ENCODE data around the gene TXNIP. TPM values are rescaled to one million over a fixed set of nuclear protein-coding genes. Genes with fewer than 3 reads are reported as not detected.

Gene TXNIP
- total and polyA plus RNA-seq, 8 donors, result 105 to 491 (median 255) TPM

GRCh38 chr1:145957443-145958319, 38.7 kb downstream of the TXNIP start, which contains the start of gene LIX1L:
LIX1L (minus strand) TSS chr1:145958017; CDS start chr1:145957927, 90 bp downstream.
- no peak for FAIRE-seq
- ATAC-seq, result peak; percentile 89 to 93 (median 92)
- Histone ChIP-seq H3K9me3 (no peaks in the 10 kb centered on the region), H3K27ac (peak within 1 kb of the TSS; percentile 27 to 89 (median 80)), H3K27me3 (no peaks in the 10 kb centered on the region), H3K36me3 (no peaks in the 10 kb centered on the region), H3K4me1 (peaks cover 7 to 35% (median 24%) of the 10 kb centered on the region in 3 donors), H3K4me3 (peak within 1 kb of the TSS; percentile 43 to 93 (median 78))
- peak; percentile 91 to 98 (median 96) for DNase-seq
- intact Hi-C loops (cut with DNase I), result no loop called here
- TF ChIP-seq CTCF (IDR thresholded peaks at IDR 0.05), result no peak
- 0 to 1% methylated on average over 60 of the region's 60 CpGs for WGBS, 2 donors

DNA sequence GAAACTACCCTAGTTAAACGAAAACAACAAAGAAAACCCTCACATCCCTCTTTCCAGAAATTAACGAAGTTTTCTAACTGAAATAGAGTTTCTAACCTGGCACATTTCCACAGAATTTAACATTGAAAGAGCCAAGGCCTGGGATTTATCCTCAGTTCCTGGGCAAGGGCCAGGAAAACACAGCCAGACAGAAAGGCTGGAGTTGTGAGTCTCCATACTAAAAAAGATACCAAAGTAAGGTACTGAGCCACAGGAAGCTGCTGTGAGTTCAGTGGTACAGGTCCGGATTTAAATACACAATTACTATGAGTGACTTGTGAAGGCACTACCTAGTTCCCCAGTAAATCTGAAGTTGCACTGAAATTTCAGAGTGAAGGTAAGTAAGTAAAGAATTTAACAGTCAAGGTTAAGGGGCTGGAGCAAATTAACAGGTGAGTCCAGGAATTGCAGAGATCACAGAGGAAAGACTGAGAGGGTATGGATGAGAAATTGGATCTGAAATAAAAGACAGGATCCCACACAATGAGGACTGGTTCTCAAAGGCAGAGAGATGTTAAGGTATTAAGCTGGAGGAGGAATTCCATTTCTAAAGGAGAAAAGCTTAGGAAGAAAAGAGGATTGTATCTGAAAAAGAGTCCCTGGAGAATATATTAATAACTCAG, 39.5 kb downstream of the TXNIP start:
- H3K9me3 ChIP-seq, result no peaks in the 10 kb centered on the region
- FAIRE-seq (no peak), ATAC-seq (no peak), DNase-seq (no peak)
- H3K27ac ChIP-seq, result peak overlapping the region in 3 of 4 donors; percentile 27 to 89 (median 84)
- peaks cover 7 to 35% (median 22%) of the 10 kb centered on the region in 3 donors for H3K4me1 ChIP-seq
- intact Hi-C loops (cut with DNase I), result no loop called here
- peak overlapping the region; percentile 43 to 93 (median 78) for H3K4me3 ChIP-seq
- WGBS, 2 donors, result 9 to 15% methylated on average over 3 of the region's 3 CpGs
- no peaks in the 10 kb centered on the region for H3K27me3 ChIP-seq
- no peaks in the 10 kb centered on the region for H3K36me3 ChIP-seq
- no peak for TF ChIP-seq CTCF (IDR thresholded peaks at IDR 0.05)

DNA sequence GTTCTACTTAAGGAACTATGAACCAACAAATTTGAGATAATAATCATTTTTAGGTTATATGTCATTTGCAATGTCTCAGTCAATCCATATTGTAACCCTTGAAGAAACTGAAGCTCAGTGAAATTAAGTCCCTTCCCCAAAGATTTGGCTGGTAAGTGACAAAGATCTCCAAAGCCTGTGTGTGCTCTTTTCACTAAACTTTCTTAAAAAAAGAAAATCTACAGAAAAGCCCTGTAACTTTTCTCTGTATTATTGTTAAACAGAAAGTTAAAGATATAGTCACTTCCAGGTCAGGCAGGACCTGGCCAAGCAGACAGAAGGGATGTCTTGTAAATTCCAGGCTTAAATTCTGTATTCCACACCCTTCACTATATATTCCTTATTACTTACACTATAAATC, 40.0 kb downstream of the TXNIP start:
- ATAC-seq (no peak), FAIRE-seq (no peak), DNase-seq (no peak)
- peaks cover 2 to 30% (median 16%) of the 10 kb centered on the region in 3 donors for H3K4me1 ChIP-seq
- TF ChIP-seq CTCF (IDR thresholded peaks at IDR 0.05), result no peak
- intact Hi-C loops (cut with DNase I), result no loop called here
- peak overlapping the region in 1 of 4 donors; percentile 83 for H3K4me3 ChIP-seq
- no peaks in the 10 kb centered on the region for H3K36me3 ChIP-seq
- peak overlapping the region in 2 of 4 donors; percentile 84 to 89 for H3K27ac ChIP-seq
- H3K27me3 ChIP-seq, result no peaks in the 10 kb centered on the region
- H3K9me3 ChIP-seq, result no peaks in the 10 kb centered on the region

DNA sequence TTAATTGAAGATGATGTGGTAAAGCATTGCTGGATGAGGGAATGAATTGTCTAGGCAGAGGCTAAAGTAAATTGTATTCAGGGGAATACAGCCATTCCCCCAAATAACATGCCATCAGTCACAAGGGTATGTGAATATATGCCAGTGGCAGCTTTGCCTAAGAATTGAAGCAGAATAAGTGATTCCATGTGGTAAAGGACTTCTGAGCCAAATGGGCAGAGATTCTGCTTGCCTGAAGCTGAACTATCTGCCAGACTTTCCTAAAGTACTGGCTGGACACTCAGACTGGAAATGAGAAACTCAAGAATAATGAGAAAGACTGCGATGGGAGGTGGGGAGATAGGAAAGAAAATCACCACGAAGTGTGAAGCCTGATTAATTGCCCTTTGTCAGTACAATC, 40.9 kb downstream of the TXNIP start:
- peaks cover 0 to 30% (median 14%) of the 10 kb centered on the region in 3 donors for H3K4me1 ChIP-seq

More for the DNA sequence above, 40.9 kb downstream of the TXNIP start:
- WGBS, 2 donors, result 46 to 56% methylated on average over 2 of the region's 2 CpGs
- Histone ChIP-seq H3K4me3 (no peak overlapping the region), H3K36me3 (no peaks in the 10 kb centered on the region), H3K27ac (no peak overlapping the region), H3K9me3 (no peaks in the 10 kb centered on the region), H3K27me3 (no peaks in the 10 kb centered on the region)
- FAIRE-seq (no peak), ATAC-seq (no peak), DNase-seq (no peak)
- intact Hi-C loops (cut with DNase I), result no loop called here
- TF ChIP-seq CTCF (IDR thresholded peaks at IDR 0.05), result no peak
